Panc1 (cell line): Measurements from ENCODE around the gene APPL2. TPM values are rescaled to one million over a fixed set of nuclear protein-coding genes. Genes with fewer than 3 reads are reported as not detected.

ENCODE experiments used
- ATAC-seq: fragments of 200-7000 bp; cut with Tn5 transposase; 2 replicates; pipeline ENCODE4 v1.9.1; 2020; ENCODE audit warnings: mild to moderate bottlenecking, moderate library complexity
- BruUV-seq: library from RNA; stranded (reverse); fragments of 400-500 nt; replicated peaks from 2 replicates; lab custom pipeline; 2021; lab: Mats Ljungman, UMichigan
- CTCF ChIA-PET: fragments of 300-600 bp; sonication (Branson Sonifier 250); formaldehyde crosslinking; loops from one replicate; lab custom pipeline; 2022; ENCODE audit warnings: antibody characterized with exemption; lab: Charles Lee
- POLR2A ChIA-PET: fragments of 300-600 bp; sonication (Branson Sonifier 250); formaldehyde crosslinking; loops from one replicate; lab custom pipeline; 2022; ENCODE audit warnings: antibody characterized with exemption; lab: Charles Lee
- DNase-seq: peaks from one replicate; pipeline ENCODE4 v3.0.0-alpha.2; 2010; ENCODE audit warnings: low read depth, low spot score
- H3K27ac ChIP-seq: 2 replicates; pipeline ENCODE4 v1.5.1; 2011; ENCODE audit warnings: mild to moderate bottlenecking, low read length, inconsistent platforms
- H3K27me3 ChIP-seq: fragments of 200-500 bp; sonication (Bioruptor generic); 2 replicates; pipeline ENCODE4 v1.6.0; 2014; ENCODE audit warnings: low read length, inconsistent platforms; ENCODE audit not compliant: control insufficient read depth, insufficient read depth
- H3K36me3 ChIP-seq: fragments of 200-500 bp; sonication (Bioruptor generic); 2 replicates; pipeline ENCODE4 v1.5.1; 2014; ENCODE audit warnings: inconsistent platforms, mild to moderate bottlenecking, low read length, moderate library complexity; ENCODE audit not compliant: control insufficient read depth, insufficient read depth
- H3K4me1 ChIP-seq: 2 replicates; pipeline ENCODE4 v1.5.1; 2011; ENCODE audit warnings: inconsistent platforms, mild to moderate bottlenecking, low read length, moderate library complexity; ENCODE audit not compliant: control insufficient read depth, insufficient read depth
- H3K4me3 ChIP-seq, 2 experiments: 2 replicates each; pipeline ENCODE4 v1.5.1; 2011 to 2012; ENCODE audit warnings: low read depth in 2 of 2, low read length in 2 of 2, mild to moderate bottlenecking in 2 of 2, inconsistent platforms in 1 of 2, moderate library complexity in 1 of 2
- H3K9me3 ChIP-seq: fragments of 200-500 bp; sonication (Bioruptor generic); 2 replicates; pipeline ENCODE4 v1.5.1; 2014; ENCODE audit warnings: low read depth, mild to moderate bottlenecking, inconsistent platforms, low read length, moderate library complexity; ENCODE audit not compliant: control insufficient read depth, insufficient read depth
- POLR2AphosphoS5 ChIP-seq: IDR thresholded peaks from 2 replicates; pipeline ENCODE4 v1.6.1; 2012; ENCODE audit warnings: mild to moderate bottlenecking, low read depth, low read length, moderate library complexity
- SIN3A ChIP-seq: IDR thresholded peaks from 2 replicates; pipeline ENCODE4 v1.6.1; 2012; ENCODE audit warnings: low read depth, mild to moderate bottlenecking, low read length, moderate library complexity, borderline replicate concordance; ENCODE audit not compliant: insufficient read depth
- TCF7L2 ChIP-seq: IDR thresholded peaks from 2 replicates; pipeline ENCODE4 v1.6.1; 2011; ENCODE audit warnings: mild to moderate bottlenecking, low read depth, low read length, inconsistent platforms
- in situ Hi-C: cut with HindIII; loops from 2 replicates; pipeline ENCODE4 v1.10.0; 2016; ENCODE audit warnings: low sequenced_read_pairs, low pct_unique_long_range_greater_than_20kb
- intact Hi-C: fragments of 100-400 bp; cut with micrococcal nuclease; formaldehyde crosslinking; loops from one replicate; pipeline ENCODE4 v1.10.0; 2022; ENCODE audit not compliant: unreplicated experiment
- total RNA-seq: library from RNA; stranded (reverse); gene quantifications from one replicate; pipeline ENCODE4 v1.2.1, GENCODE V29; 2021; ENCODE audit not compliant: unreplicated experiment
- TF ChIP-seq, protein P1 (sequence below), 2 experiments: IDR thresholded peaks; 2 replicates each; pipeline ENCODE4 v1.6.1; 2011 to 2012; ENCODE audit warnings: low read depth in 2 of 2, control low read depth in 1 of 2, low read length in 1 of 2, mild to moderate bottlenecking in 1 of 2, moderate library complexity in 1 of 2; ENCODE audit not compliant: insufficient read depth in 1 of 2
- TF ChIP-seq, protein P2 (sequence below): fragments of 450-650 bp; IDR thresholded peaks from 2 replicates; pipeline ENCODE4 v1.5.1; 2017; ENCODE audit warnings: mild to moderate bottlenecking

The APPL2 gene
- total RNA-seq, 1 experiment from 2014 or later: 21.2 TPM

DNA sequence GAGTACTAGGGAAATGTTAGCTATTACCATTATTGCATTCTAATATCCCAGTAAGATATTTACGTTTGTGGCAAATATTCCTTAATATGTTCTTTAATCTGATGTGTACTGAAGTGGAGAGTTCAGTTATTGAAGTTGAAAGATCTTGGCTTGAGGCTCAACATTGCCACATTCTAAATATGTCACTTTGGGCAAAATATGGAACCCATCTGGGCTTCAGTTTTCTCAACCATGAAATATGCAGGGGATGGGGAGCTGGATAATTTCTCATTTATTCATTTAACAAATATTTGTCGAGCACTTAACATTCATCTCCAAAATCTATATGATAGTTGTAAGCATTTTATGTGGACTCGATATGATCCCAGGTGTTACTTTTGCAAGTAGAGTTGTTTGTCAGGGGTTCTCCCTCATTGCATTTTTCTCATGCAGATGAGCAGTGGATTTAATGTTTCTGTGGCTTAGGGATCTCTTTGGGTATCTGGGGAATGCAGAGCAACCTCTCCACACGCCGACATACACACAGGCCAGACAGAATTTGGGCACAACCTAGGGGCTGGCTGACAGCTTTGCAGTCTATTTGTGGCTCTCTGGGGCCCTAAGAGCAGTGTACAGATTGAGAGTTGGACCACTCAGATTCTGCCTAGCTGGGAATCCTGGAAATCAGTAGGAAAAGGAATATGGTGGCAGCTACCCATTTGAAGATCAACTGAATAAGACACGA, 26.6 kb upstream of the APPL2 start:
- in situ Hi-C loops (no loop called here), intact Hi-C loops (no loop called here)
- H3K9me3 ChIP-seq: no peaks in the 10 kb centered on the region
- H3K27ac ChIP-seq: no peak overlapping the region
- DNase-seq (no peak), ATAC-seq (no peak)
- no TSS peak for BruUV-seq
- no peaks in the 10 kb centered on the region for H3K4me1 ChIP-seq
- ChIA-PET POLR2A (no interaction called here), CTCF (interaction anchor here (0.7 kb wide), 1 partner anchor 38 kb away, joined by 5 read pairs; no protein-coding TSS in a partner anchor)
- H3K36me3 ChIP-seq: no peaks in the 10 kb centered on the region
- TF ChIP-seq, protein P1, sequence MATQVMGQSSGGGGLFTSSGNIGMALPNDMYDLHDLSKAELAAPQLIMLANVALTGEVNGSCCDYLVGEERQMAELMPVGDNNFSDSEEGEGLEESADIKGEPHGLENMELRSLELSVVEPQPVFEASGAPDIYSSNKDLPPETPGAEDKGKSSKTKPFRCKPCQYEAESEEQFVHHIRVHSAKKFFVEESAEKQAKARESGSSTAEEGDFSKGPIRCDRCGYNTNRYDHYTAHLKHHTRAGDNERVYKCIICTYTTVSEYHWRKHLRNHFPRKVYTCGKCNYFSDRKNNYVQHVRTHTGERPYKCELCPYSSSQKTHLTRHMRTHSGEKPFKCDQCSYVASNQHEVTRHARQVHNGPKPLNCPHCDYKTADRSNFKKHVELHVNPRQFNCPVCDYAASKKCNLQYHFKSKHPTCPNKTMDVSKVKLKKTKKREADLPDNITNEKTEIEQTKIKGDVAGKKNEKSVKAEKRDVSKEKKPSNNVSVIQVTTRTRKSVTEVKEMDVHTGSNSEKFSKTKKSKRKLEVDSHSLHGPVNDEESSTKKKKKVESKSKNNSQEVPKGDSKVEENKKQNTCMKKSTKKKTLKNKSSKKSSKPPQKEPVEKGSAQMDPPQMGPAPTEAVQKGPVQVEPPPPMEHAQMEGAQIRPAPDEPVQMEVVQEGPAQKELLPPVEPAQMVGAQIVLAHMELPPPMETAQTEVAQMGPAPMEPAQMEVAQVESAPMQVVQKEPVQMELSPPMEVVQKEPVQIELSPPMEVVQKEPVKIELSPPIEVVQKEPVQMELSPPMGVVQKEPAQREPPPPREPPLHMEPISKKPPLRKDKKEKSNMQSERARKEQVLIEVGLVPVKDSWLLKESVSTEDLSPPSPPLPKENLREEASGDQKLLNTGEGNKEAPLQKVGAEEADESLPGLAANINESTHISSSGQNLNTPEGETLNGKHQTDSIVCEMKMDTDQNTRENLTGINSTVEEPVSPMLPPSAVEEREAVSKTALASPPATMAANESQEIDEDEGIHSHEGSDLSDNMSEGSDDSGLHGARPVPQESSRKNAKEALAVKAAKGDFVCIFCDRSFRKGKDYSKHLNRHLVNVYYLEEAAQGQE (IDR thresholded peaks at IDR 0.05; ENCODE audit: insufficient read depth in 1 of 2, low read depth in 2 of 2, low read length in 1 of 2): no peak
- TF ChIP-seq, protein P2, sequence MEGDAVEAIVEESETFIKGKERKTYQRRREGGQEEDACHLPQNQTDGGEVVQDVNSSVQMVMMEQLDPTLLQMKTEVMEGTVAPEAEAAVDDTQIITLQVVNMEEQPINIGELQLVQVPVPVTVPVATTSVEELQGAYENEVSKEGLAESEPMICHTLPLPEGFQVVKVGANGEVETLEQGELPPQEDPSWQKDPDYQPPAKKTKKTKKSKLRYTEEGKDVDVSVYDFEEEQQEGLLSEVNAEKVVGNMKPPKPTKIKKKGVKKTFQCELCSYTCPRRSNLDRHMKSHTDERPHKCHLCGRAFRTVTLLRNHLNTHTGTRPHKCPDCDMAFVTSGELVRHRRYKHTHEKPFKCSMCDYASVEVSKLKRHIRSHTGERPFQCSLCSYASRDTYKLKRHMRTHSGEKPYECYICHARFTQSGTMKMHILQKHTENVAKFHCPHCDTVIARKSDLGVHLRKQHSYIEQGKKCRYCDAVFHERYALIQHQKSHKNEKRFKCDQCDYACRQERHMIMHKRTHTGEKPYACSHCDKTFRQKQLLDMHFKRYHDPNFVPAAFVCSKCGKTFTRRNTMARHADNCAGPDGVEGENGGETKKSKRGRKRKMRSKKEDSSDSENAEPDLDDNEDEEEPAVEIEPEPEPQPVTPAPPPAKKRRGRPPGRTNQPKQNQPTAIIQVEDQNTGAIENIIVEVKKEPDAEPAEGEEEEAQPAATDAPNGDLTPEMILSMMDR: no peak
- TF ChIP-seq POLR2AphosphoS5 (no peak), SIN3A (no peak), TCF7L2 (no peak)
- H3K27me3 ChIP-seq: peaks cover 11% of the 10 kb centered on the region
- no peak overlapping the region for H3K4me3 ChIP-seq

DNA sequence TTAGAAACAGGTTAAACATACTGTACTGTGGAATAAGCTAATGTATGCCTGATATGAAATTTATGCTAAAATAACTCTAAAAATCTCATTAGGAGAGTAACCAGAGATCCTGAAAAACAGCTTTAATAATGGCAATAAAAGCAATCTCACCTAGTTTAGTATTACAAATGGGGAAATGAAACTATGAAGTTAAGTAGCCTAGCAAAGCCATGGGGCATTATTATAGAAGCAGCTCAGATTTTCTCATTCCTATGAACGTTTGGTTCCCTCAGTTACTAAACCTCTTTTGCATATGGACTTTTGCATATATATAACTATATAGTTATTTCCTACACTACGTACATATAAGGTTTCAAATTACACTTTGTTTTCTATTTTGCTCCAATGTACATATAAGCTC, 25.0 kb upstream of the APPL2 start:
- no TSS peak for BruUV-seq
- H3K4me3 ChIP-seq: no peak overlapping the region
- no peak for DNase-seq
- intact Hi-C loops: no loop called here
- no peak for ATAC-seq
- TF ChIP-seq POLR2AphosphoS5 (no peak), TCF7L2 (no peak), SIN3A (no peak)
- TF ChIP-seq, protein P1 (IDR thresholded peaks at IDR 0.05; ENCODE audit: insufficient read depth in 1 of 2, low read depth in 2 of 2, low read length in 1 of 2): no peak
- TF ChIP-seq, protein P2: no peak
- no peaks in the 10 kb centered on the region for H3K4me1 ChIP-seq
- POLR2A ChIA-PET: no interaction called here
- H3K9me3 ChIP-seq: no peaks in the 10 kb centered on the region
- H3K36me3 ChIP-seq: no peaks in the 10 kb centered on the region
- peaks cover 11% of the 10 kb centered on the region for H3K27me3 ChIP-seq
- in situ Hi-C loops: no loop called here
- no peak overlapping the region for H3K27ac ChIP-seq
- CTCF ChIA-PET: no interaction called here
